ENCODE results near the gene BIN1. TPM values are rescaled to one million over a fixed set of nuclear protein-coding genes. Genes with fewer than 3 reads are reported as not detected.
"Not testable (repeated sequence)": the region's sequence is repeated elsewhere in the genome, so short reads cannot be mapped to it uniquely, and the experiment has no call there.

The BIN1 gene
- total and polyA plus RNA-seq, 2 of the 4 experiments (the other 2 are of a cell fraction): 18.1 to 25.7 TPM

- H3K79me1 ChIP-seq (ENCODE audit: low read depth in 1 of 2, low read length in 2 of 2); H3K18ac ChIP-seq (ENCODE audit: low read depth, low read length); H4K91ac ChIP-seq (ENCODE audit: insufficient read depth, low read depth, low read length); H3K4me1 ChIP-seq (ENCODE audit: control insufficient read depth, insufficient read depth, low read length); H4K8ac ChIP-seq (ENCODE audit: low read depth in 2 of 2, low read length in 2 of 2); ATAC-seq (ENCODE audit: low read depth); H4K5ac ChIP-seq (ENCODE audit: low read depth, low read length); H3K4me2 ChIP-seq (ENCODE audit: low read depth, low read length); H3K36me3 ChIP-seq (ENCODE audit: control insufficient read depth, insufficient read depth, low read length); H4K20me1 ChIP-seq (ENCODE audit: insufficient read depth, low read length); H2BK5ac ChIP-seq (ENCODE audit: low read depth, low read length, poor library complexity, severe bottlenecking); H2BK120ac ChIP-seq (ENCODE audit: low read depth, low read length); H3K23ac ChIP-seq (ENCODE audit: low read depth, low read length); H3K9me1 ChIP-seq (ENCODE audit: insufficient read depth, low read length); H3K56ac ChIP-seq (ENCODE audit: extremely low read depth, insufficient read depth, low read length); in situ Hi-C loops (cut with MboI; ENCODE audit: low sequenced_read_pairs); H3K27ac ChIP-seq (ENCODE audit: insufficient read depth, low read length); DNase-seq; H3K9ac ChIP-seq (ENCODE audit: low read depth, low read length); H2BK15ac ChIP-seq (ENCODE audit: low read depth, low read length); H3K9me3 ChIP-seq (ENCODE audit: control insufficient read depth, insufficient read depth, low read length); H3K27me3 ChIP-seq (ENCODE audit: control insufficient read depth, insufficient read depth, low read length); CTCF ChIA-PET; H3K4me3 ChIP-seq (ENCODE audit: insufficient read depth, low read depth, low read length); POLR2A ChIA-PET (ENCODE audit: unreplicated experiment); H2AK5ac ChIP-seq (ENCODE audit: low read depth, low read length); H3K4ac ChIP-seq (ENCODE audit: low read depth, low read length); H2AK9ac ChIP-seq (replicated peaks; ENCODE audit: low read depth, low read length, poor library complexity); dilution Hi-C loops (cut with HindIII; ENCODE audit: low sequenced_read_pairs, unreplicated experiment); H2AFZ ChIP-seq (replicated peaks; ENCODE audit: low read length, poor library complexity); H2BK20ac ChIP-seq (ENCODE audit: low read depth, low read length); BruUV-seq (replicated peaks); H3K14ac ChIP-seq (replicated peaks; ENCODE audit: low read depth, low read length): not testable (repeated sequence)
- WGBS, 2 experiments (ENCODE audit: extremely low coverage in 2 of 2, insufficient read length in 1 of 2): no CpG with 5 or more reads among the region's 1 CpG
- TF ChIP-seq CEBPB (IDR thresholded peaks at IDR 0.05; ENCODE audit: low read depth, low read length): peak; percentile 32; the same call in 1 of the 2 replicates
- intact Hi-C loops (cut with micrococcal nuclease): loop anchor here (10.0 kb wide), 1 partner anchor 374 kb away; the partner anchor contains the start of gene GYPC
These were observed 78.2 kb downstream of the BIN1 start for GRCh38 chr2:127028745-127029144.

Data from IMR-90 (cell line).